NT2/D1 (cell line): ENCODE measurements around the gene UBE2E1.
"Not testable (repeated sequence)": the region's sequence is repeated elsewhere in the genome, so short reads cannot be mapped to it uniquely, and the experiment has no call there.

Experiments used
- DNase-seq: peaks from one replicate; pipeline ENCODE4 v3.0.0-alpha.2; 2011; ENCODE audit warnings: low read depth, low spot score
- H3K27me3 ChIP-seq: 2 replicates; pipeline ENCODE4 v1.6.0; 2011; ENCODE audit warnings: mild to moderate bottlenecking; ENCODE audit not compliant: insufficient read length, insufficient read depth
- H3K36me3 ChIP-seq: 2 replicates; pipeline ENCODE4 v1.6.1; 2011; ENCODE audit warnings: mild to moderate bottlenecking, low read length, mixed read lengths; ENCODE audit not compliant: insufficient read depth, insufficient read length
- H3K4me1 ChIP-seq: 2 replicates; pipeline ENCODE4 v1.5.1; 2011; ENCODE audit not compliant: insufficient read depth, insufficient read length
- H3K4me3 ChIP-seq: 2 replicates; pipeline ENCODE4 v1.5.1; 2011; ENCODE audit warnings: low read depth; ENCODE audit not compliant: insufficient read length
- H3K9ac ChIP-seq: 2 replicates; pipeline ENCODE4 v1.6.0; 2011; ENCODE audit warnings: low read depth; ENCODE audit not compliant: insufficient read length
- H3K9me3 ChIP-seq: 2 replicates; pipeline ENCODE4 v1.5.1; 2011; ENCODE audit warnings: mild to moderate bottlenecking, low read length; ENCODE audit not compliant: insufficient read depth
- SUZ12 ChIP-seq: IDR thresholded peaks from 2 replicates; pipeline ENCODE4 v1.6.1; 2011; ENCODE audit not compliant: insufficient read length, insufficient read depth; ENCODE audit errors: extremely low read depth
- YY1 ChIP-seq: IDR thresholded peaks from 2 replicates; pipeline ENCODE4 v1.6.1; 2011; ENCODE audit not compliant: insufficient read length, insufficient read depth
- ZNF274 ChIP-seq: IDR thresholded peaks from 2 replicates; pipeline ENCODE4 v1.6.1; 2011; ENCODE audit warnings: mild to moderate bottlenecking, low read depth, low read length

The UBE2E1 gene

GRCh38 chr3:23874359-23875112 lies 68.8 kb downstream of the UBE2E1 start:
- Histone ChIP-seq H3K36me3 (peaks cover 10% of the 10 kb centered on the region), H3K4me1 (no peaks in the 10 kb centered on the region), H3K9ac (no peak overlapping the region), H3K9me3 (peaks cover 9% of the 10 kb centered on the region; the same call in 1 of the 2 replicates), H3K27me3 (no peaks in the 10 kb centered on the region), H3K4me3 (no peak overlapping the region)
- no peak for DNase-seq
- TF ChIP-seq ZNF274 (no peak), YY1 (no peak), SUZ12 (no peak)

GRCh38 chr3:23875113-23875725 lies 69.5 kb downstream of the UBE2E1 start:
- TF ChIP-seq SUZ12 (no peak), YY1 (no peak), ZNF274 (no peak)
- no peaks in the 10 kb centered on the region for H3K27me3 ChIP-seq
- peaks cover 2% of the 10 kb centered on the region; the same call in 1 of the 2 replicates for H3K9me3 ChIP-seq
- H3K36me3 ChIP-seq = peaks cover 12% of the 10 kb centered on the region
- H3K4me1 ChIP-seq = no peaks in the 10 kb centered on the region
- H3K9ac ChIP-seq = no peak overlapping the region
- no peak for DNase-seq
- no peak overlapping the region for H3K4me3 ChIP-seq

GRCh38 chr3:23876923-23877322 lies 71.2 kb downstream of the UBE2E1 start:
- Histone ChIP-seq H3K9me3 (peaks cover 2% of the 10 kb centered on the region; the same call in 1 of the 2 replicates), H3K9ac (no peak overlapping the region), H3K4me1 (no peaks in the 10 kb centered on the region), H3K27me3 (no peaks in the 10 kb centered on the region), H3K36me3 (peaks cover 12% of the 10 kb centered on the region), H3K4me3 (no peak overlapping the region)
- no peak for TF ChIP-seq ZNF274
- TF ChIP-seq SUZ12 = no peak
- TF ChIP-seq YY1 = no peak
- DNase-seq = no peak

- Histone ChIP-seq H3K4me1 (no peaks in the 10 kb centered on the region), H3K4me3 (no peak overlapping the region), H3K9me3 (peaks cover 7% of the 10 kb centered on the region; the same call in 1 of the 2 replicates), H3K9ac (no peak overlapping the region), H3K27me3 (no peaks in the 10 kb centered on the region), H3K36me3 (peaks cover 17% of the 10 kb centered on the region)
- DNase-seq = no peak
- TF ChIP-seq ZNF274 (no peak), YY1 (no peak), SUZ12 (no peak)
These were observed 71.7 kb downstream of the UBE2E1 start for GRCh38 chr3:23877329-23877980.

GRCh38 chr3:23879485-23879884 lies 73.7 kb downstream of the UBE2E1 start:
- TF ChIP-seq ZNF274 (no peak), YY1 (no peak)

GRCh38 chr3:23880703-23881339 lies 75.1 kb downstream of the UBE2E1 start:
- Histone ChIP-seq H3K9ac (no peak overlapping the region), H3K27me3 (no peaks in the 10 kb centered on the region), H3K9me3 (peaks cover 11% of the 10 kb centered on the region; the same call in 1 of the 2 replicates), H3K4me3 (no peak overlapping the region), H3K4me1 (no peaks in the 10 kb centered on the region), H3K36me3 (peaks cover 25% of the 10 kb centered on the region)
- TF ChIP-seq SUZ12 = no peak
- TF ChIP-seq ZNF274 = no peak
- no peak for TF ChIP-seq YY1
- DNase-seq = no peak

More at GRCh38 chr3:23879485-23879884, 73.7 kb downstream of the UBE2E1 start:
- no peak for DNase-seq
- H3K4me3 ChIP-seq = no peak overlapping the region
- H3K9me3 ChIP-seq = peaks cover 11% of the 10 kb centered on the region; the same call in 1 of the 2 replicates
- peaks cover 25% of the 10 kb centered on the region for H3K36me3 ChIP-seq
- H3K9ac ChIP-seq = no peak overlapping the region
- no peaks in the 10 kb centered on the region for H3K27me3 ChIP-seq
- H3K4me1 ChIP-seq = no peaks in the 10 kb centered on the region

- Histone ChIP-seq H3K36me3 (peaks cover 31% of the 10 kb centered on the region), H3K9me3 (peaks cover 11% of the 10 kb centered on the region; the same call in 1 of the 2 replicates)
- H3K4me3 ChIP-seq, H3K27me3 ChIP-seq, H3K9ac ChIP-seq, DNase-seq, H3K4me1 ChIP-seq: not testable (repeated sequence)
These were observed 76.2 kb downstream of the UBE2E1 start for GRCh38 chr3:23881993-23882392.
